HG03108 (cell line): ENCODE results near the gene BEAN1.

ENCODE experiments used
- ATAC-seq: cut with Tn5 transposase; IDR thresholded peaks from one replicate; pipeline ENCODE4 v1.9.1; 2021; ENCODE audit warnings: moderate library complexity; ENCODE audit not compliant: unreplicated experiment

The BEAN1 gene

GRCh38 chr16:66418165-66418962 lies 8.7 kb upstream of the BEAN1 start:
- ATAC-seq = no peak

GRCh38 chr16:66419527-66419926 lies 7.6 kb upstream of the BEAN1 start:
- ATAC-seq = no peak

GRCh38 chr16:66420396-66420795 lies 6.7 kb upstream of the BEAN1 start:
- no peak for ATAC-seq

- no peak for ATAC-seq
Measured at GRCh38 chr16:66421891-66422290, 5.2 kb upstream of the BEAN1 start.

- no peak for ATAC-seq
Measured at GRCh38 chr16:66422366-66422765, 4.7 kb upstream of the BEAN1 start.

GRCh38 chr16:66423177-66423576 lies 3.9 kb upstream of the BEAN1 start:
- no peak for ATAC-seq

- no peak for ATAC-seq
Measured at GRCh38 chr16:66425651-66426050, 1.4 kb upstream of the BEAN1 start.

- no peak for ATAC-seq
Measured at GRCh38 chr16:66426112-66427035, 721 bp upstream of the BEAN1 start.

- ATAC-seq = no peak
Measured at GRCh38 chr16:66427871-66428681, 981 bp downstream of the BEAN1 start.

GRCh38 chr16:66428682-66429251 lies 1.7 kb downstream of the BEAN1 start:
- no peak for ATAC-seq

- no peak for ATAC-seq
Measured at GRCh38 chr16:66429290-66429962, 2.3 kb downstream of the BEAN1 start.

- no peak for ATAC-seq
Measured at GRCh38 chr16:66430214-66430613, 3.1 kb downstream of the BEAN1 start.

GRCh38 chr16:66431760-66432159 lies 4.7 kb downstream of the BEAN1 start:
- no peak for ATAC-seq

GRCh38 chr16:66432429-66432828 lies 5.3 kb downstream of the BEAN1 start:
- no peak for ATAC-seq

- ATAC-seq = no peak
Measured at GRCh38 chr16:66434619-66435430, 7.7 kb downstream of the BEAN1 start.

- no peak for ATAC-seq
Measured at GRCh38 chr16:66435896-66436295, 8.8 kb downstream of the BEAN1 start.

GRCh38 chr16:66437391-66437945 lies 10.4 kb downstream of the BEAN1 start:
- ATAC-seq = no peak

- ATAC-seq = no peak
Measured at GRCh38 chr16:66438536-66438935, 11.4 kb downstream of the BEAN1 start.
